ENCODE data around the gene CDC23. TPM values are rescaled to one million over a fixed set of nuclear protein-coding genes. Genes with fewer than 3 reads are reported as not detected.
"Not testable (repeated sequence)": the region's sequence is repeated elsewhere in the genome, so short reads cannot be mapped to it uniquely, and the experiment has no call there.

CDC23 gene
- total RNA-seq, 1 donor from 2014 or later: 47.9 TPM

DNA sequence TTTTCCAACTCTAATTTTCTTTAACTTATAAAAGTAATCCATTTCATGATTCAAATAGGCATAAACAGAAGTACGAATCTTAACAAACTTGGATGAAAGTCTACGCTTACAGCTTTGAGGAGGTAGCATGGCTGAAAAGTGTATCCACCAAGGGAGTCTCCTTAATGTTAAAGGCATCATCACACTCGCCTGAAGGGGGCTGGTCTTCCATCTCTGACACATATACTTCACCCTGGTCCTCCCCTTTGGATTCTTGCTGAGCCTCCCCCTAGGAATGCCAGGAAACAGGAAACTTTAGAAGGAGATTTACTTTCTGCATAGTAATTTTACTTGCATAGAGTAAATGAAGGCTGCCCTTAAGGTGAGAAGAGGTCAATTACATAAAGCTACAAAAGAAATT, 63.6 kb downstream of the CDC23 start:
- DNase-seq: no peak
- intact Hi-C loops (cut with micrococcal nuclease): no loop called here
- Mint-ChIP-seq H3K27me3 (peaks cover 9% of the 10 kb centered on the region), H3K9me3 (no peaks in the 10 kb centered on the region), H3K27ac (no peak overlapping the region), H3K4me1 (no peaks in the 10 kb centered on the region), H3K36me3 (ENCODE audit: low read depth) (no peaks in the 10 kb centered on the region), H3K4me3 (no peak overlapping the region)

DNA sequence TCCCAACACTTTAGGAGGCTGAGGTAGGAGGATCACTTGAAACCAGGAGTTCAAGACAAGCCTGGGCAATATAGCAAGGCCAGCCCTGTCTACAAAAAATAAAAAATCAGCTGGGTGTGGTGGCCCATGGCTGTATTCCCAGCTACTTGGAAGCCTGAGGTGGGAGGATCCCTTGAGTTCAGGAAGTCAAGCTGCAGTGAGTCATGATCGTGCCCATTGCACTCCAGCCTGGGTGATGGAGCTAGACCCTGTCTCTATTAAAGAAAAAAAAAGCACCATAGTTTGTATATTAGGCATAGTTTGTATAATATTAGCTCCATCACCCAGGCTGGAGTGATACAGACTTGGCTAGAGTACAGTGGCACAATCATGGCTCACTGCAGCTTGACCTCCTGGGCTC, 64.3 kb downstream of the CDC23 start:
- Mint-ChIP-seq H3K4me1 (no peaks in the 10 kb centered on the region), H3K27me3 (peaks cover 3% of the 10 kb centered on the region), H3K27ac (no peak overlapping the region), H3K4me3 (no peak overlapping the region), H3K9me3 (no peaks in the 10 kb centered on the region), H3K36me3 (ENCODE audit: low read depth) (no peaks in the 10 kb centered on the region)
- DNase-seq: no peak
- intact Hi-C loops (cut with micrococcal nuclease): no loop called here

DNA sequence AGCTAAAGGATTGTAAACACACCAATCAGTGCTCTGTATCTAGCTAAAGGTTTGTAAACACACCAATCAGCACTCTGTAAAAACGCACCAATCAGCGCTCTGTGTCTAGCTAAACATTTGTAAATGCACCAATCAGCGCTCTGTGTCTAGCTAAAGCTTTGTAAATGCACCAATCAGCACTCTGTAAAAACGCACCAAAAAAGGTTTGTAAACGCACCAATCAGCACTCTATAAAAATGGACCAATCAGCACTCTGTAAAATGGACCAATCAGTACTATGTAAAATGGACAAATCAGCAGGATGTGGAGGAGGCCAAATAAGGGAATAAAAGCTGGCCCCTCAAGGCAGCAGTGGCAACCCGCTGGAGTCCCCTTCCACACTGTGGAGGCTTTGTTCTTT, 69.5 kb downstream of the CDC23 start:
- H3K27ac Mint-ChIP-seq; DNase-seq; H3K36me3 Mint-ChIP-seq (ENCODE audit: low read depth); intact Hi-C loops (cut with micrococcal nuclease); H3K9me3 Mint-ChIP-seq; H3K4me1 Mint-ChIP-seq; H3K4me3 Mint-ChIP-seq: not testable (repeated sequence)
- peaks cover 12% of the 10 kb centered on the region for H3K27me3 Mint-ChIP-seq

DNA sequence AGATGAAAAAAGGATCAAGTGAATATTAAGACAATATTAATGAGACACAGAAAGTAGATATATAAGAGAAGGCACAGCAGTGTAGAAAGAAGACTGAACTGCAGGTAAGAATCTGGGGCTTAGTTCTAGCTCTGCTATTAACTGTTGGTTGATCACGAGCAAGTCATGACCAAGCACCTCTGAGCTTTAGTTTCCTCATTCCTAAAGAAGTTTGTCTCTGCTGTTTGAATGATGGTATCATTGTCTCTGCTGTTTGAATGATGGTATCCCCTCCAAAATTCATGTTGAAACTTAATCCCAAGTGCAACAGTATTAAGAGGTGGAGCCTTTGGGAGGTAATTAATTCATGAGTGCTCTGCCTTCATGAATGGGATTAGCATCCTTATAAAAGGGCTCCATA, 71.4 kb downstream of the CDC23 start:
- Mint-ChIP-seq H3K4me1 (no peaks in the 10 kb centered on the region), H3K27ac (no peak overlapping the region), H3K9me3 (no peaks in the 10 kb centered on the region), H3K36me3 (ENCODE audit: low read depth) (no peaks in the 10 kb centered on the region), H3K27me3 (peaks cover 17% of the 10 kb centered on the region), H3K4me3 (no peak overlapping the region)
- intact Hi-C loops (cut with micrococcal nuclease): no loop called here
- DNase-seq: no peak

DNA sequence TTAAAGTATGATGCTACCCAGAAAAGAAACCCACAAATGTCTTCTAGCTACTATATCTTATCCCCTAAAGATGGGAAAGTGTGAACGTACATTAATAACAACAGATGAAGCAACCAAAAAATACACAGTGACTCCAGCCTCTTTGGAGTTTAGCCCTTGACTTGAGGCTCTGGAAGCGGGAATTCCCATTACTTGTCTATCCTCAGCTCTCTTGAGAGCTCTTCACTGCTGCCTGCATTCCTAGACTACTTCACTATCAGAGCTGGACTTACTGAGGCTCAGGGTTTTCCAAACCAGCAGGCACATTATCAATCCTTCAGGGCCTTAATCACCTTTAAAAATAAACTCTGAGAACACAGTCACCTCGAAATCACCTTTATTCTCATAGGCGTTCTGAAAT, 72.9 kb downstream of the CDC23 start:
- Mint-ChIP-seq H3K9me3 (no peaks in the 10 kb centered on the region), H3K36me3 (ENCODE audit: low read depth) (no peaks in the 10 kb centered on the region), H3K27me3 (peaks cover 23% of the 10 kb centered on the region), H3K4me1 (no peaks in the 10 kb centered on the region), H3K27ac (no peak overlapping the region), H3K4me3 (no peak overlapping the region)
- no peak for DNase-seq
- intact Hi-C loops (cut with micrococcal nuclease): no loop called here

DNA sequence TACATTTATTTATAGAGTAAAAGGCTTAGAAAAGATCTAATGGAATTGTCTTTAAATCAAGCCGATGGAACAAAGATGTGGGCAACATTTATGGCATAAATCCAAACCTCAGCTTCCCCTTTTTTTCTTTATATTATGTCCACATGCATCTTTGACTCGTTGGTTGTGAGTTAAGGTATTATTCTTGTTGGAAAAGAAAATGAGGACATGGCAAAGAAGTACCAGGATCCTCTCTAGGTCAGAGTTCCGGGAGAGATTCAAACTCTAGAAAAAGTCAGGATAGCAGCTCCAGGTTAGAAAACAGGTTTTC, 73.4 kb downstream of the CDC23 start:
- Mint-ChIP-seq H3K27ac (no peak overlapping the region), H3K27me3 (peaks cover 23% of the 10 kb centered on the region), H3K9me3 (no peaks in the 10 kb centered on the region), H3K36me3 (ENCODE audit: low read depth) (no peaks in the 10 kb centered on the region), H3K4me1 (no peaks in the 10 kb centered on the region), H3K4me3 (no peak overlapping the region)
- intact Hi-C loops (cut with micrococcal nuclease): loop anchor here (10.0 kb wide), 1 partner anchor 515 kb away; no protein-coding TSS in a partner anchor
- no peak for DNase-seq

DNA sequence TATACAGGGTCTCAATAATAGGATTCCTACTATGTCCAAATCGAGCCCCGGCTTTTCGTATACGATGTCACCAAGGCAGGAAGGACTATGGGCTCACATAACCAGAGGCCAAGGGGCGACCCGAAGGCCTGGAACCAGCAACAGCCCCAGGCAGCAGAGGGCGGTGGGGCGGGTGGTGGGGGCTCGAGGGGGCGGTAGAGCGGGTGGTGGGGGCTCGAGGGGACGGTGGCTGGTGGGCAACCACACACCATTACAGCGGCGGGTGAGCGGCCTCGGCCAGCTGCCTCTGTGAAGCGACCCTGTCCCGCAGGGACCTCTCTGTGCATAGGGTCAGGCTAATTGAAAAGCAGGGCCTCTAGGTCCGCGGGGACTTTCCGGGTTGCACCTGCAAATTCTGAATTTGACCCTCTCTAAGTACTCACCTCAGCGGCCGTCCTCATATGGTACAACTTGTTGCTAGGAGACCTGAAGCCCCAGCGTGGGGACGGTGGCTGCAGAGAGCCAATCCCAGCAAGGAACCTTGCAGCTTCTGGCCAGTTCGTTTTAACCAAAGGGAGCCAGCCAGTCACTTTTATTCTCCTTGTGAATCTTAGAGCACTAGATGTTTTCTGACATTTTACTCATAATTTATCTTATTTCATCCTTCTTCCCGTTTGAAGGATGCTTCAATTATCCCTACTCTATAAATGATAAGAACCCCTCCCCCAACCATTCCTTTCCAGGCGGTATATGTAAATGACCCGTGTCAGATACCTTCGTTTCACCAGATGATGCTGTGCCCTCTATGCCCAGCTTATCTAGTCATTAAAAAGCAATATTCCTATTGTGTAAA, 74.0 kb downstream of the CDC23 start, which contains the start of gene NME5:
TSS of gene NME5 (minus strand) at position 480 of the 832 bp plus-strand sequence. CDS start 648 bp downstream, outside the sequence.
- H3K4me3 Mint-ChIP-seq: no peak within 1 kb of the TSS
- no peaks in the 10 kb centered on the region for H3K9me3 Mint-ChIP-seq
- DNase-seq: no peak
- H3K27ac Mint-ChIP-seq: no peak within 1 kb of the TSS
- intact Hi-C loops (cut with micrococcal nuclease): loop anchor here (10.0 kb wide), 1 partner anchor 514 kb away; no protein-coding TSS in a partner anchor
- H3K27me3 Mint-ChIP-seq: peaks cover 23% of the 10 kb centered on the region
- H3K36me3 Mint-ChIP-seq (ENCODE audit: low read depth): no peaks in the 10 kb centered on the region
- H3K4me1 Mint-ChIP-seq: no peaks in the 10 kb centered on the region

Other genes starting within 250 kb of the CDC23 start
- gene FAM13B, start 180.2 kb downstream of the CDC23 start, total RNA-seq: 15.1 and 15.6 TPM in 2 replicates
- gene WNT8A, start 129.3 kb downstream of the CDC23 start, total RNA-seq: not detected in 2 replicates
- not detected in 2 replicates for gene NME5, start 73.9 kb downstream of the CDC23 start, total RNA-seq
- gene BRD8, start 34.7 kb downstream of the CDC23 start, total RNA-seq: 53.6 and 61.1 TPM in 2 replicates
- gene KIF20A, start 34.2 kb downstream of the CDC23 start, total RNA-seq: 18.0 and 19.7 TPM in 2 replicates
- gene GFRA3, start 61.3 kb upstream of the CDC23 start, total RNA-seq: not detected in 2 replicates
- gene CDC25C, start 118.5 kb upstream of the CDC23 start, total RNA-seq: 6.7 and 7.9 TPM in 2 replicates
- 24.1 and 27.1 TPM in 2 replicates for gene FAM53C, start 124.9 kb upstream of the CDC23 start, total RNA-seq
- 48.7 and 52.7 TPM in 2 replicates for gene KDM3B, start 139.4 kb upstream of the CDC23 start, total RNA-seq
- 3.5 and 4.6 TPM in 2 replicates for gene REEP2, start 225.7 kb upstream of the CDC23 start, total RNA-seq

Measured in activated CD4-positive, alpha-beta T cell treated with anti-CD3 and anti-CD28 coated beads, Interleukin-2, amount 10 ng/mL, durations not matched to agents 24 days and 14 days (primary cell).